Gastroesophageal sphincter (tissue), 4 donors: ENCODE measurements around the gene ILK. TPM values are rescaled to one million over a fixed set of nuclear protein-coding genes. Genes with fewer than 3 reads are reported as not detected.

Experiments used
- ATAC-seq: fragments of 150-250 bp; one replicate; pipeline ENCODE4 v1.9.1; 2016; ENCODE audit warnings: mild to moderate bottlenecking, moderate library complexity
- H3K27ac ChIP-seq, 4 donors: fragments of 200-600 bp; sonication (generic) in 3 of 4; 1 replicate in 3 of 4; 2 replicates in 1 of 4; pipeline ENCODE4 v1.5.1; 2016 to 2019
- H3K27me3 ChIP-seq: fragments of 200-600 bp; sonication (generic); one replicate; pipeline ENCODE4 v1.5.1; 2019
- H3K36me3 ChIP-seq, 2 donors: fragments of 200-600 bp; sonication (generic); one replicate each; pipeline ENCODE4 v1.5.1; 2019; ENCODE audit warnings: control low read depth in 1 of 2
- H3K4me1 ChIP-seq, 3 donors: fragments of 200-600 bp; sonication (generic); 1 replicate in 2 of 3; 2 replicates in 1 of 3; pipeline ENCODE4 v1.5.1; 2016 to 2019; ENCODE audit warnings: control low read depth in 2 of 3
- H3K4me3 ChIP-seq, 2 donors: fragments of 200-600 bp; sonication (generic); one replicate each; pipeline ENCODE4 v1.5.1; 2019; ENCODE audit warnings: mild to moderate bottlenecking in 1 of 2, moderate library complexity in 1 of 2
- H3K9me3 ChIP-seq, 3 donors: fragments of 200-600 bp; sonication (generic); one replicate each; pipeline ENCODE4 v1.5.1; 2017 to 2019; ENCODE audit warnings: control low read depth in 2 of 3
- CTCF ChIP-seq, 4 experiments: fragments of 200-600 bp in 2 of 4; fragments of 450-650 bp in 2 of 4; sonication (generic) in 1 of 4; IDR thresholded peaks; one replicate each; pipeline ENCODE4 v1.5.1; 2017 to 2019; ENCODE audit warnings: antibody characterized with exemption in 4 of 4, mild to moderate bottlenecking in 2 of 4, moderate library complexity in 2 of 4
- EP300 ChIP-seq: sonication (generic); formaldehyde crosslinking; IDR thresholded peaks from one replicate; pipeline ENCODE4 v1.6.1; 2017; ENCODE audit warnings: antibody characterized with exemption, mild to moderate bottlenecking
- POLR2A ChIP-seq, 2 donors: fragments of 450-650 bp; IDR thresholded peaks; one replicate each; pipeline ENCODE4 v1.6.1; 2017; ENCODE audit warnings: antibody characterized with exemption in 2 of 2, mild to moderate bottlenecking in 2 of 2, moderate library complexity in 1 of 2
- POLR2AphosphoS5 ChIP-seq: sonication (generic); formaldehyde crosslinking; IDR thresholded peaks from one replicate; pipeline ENCODE4 v1.6.1; 2017; ENCODE audit warnings: antibody characterized with exemption
- WGBS, 2 donors: methylation state at CpG; one replicate each; pipeline ENCODE4 v1.1.5; 2018; ENCODE audit warnings: low coverage in 1 of 2; 5-methylcytosine and 5-hydroxymethylcytosine counted together
- total RNA-seq, 4 donors: library from RNA; depleted of rRNA; stranded (reverse); fragments of >200 nt; gene quantifications; one replicate each; pipeline ENCODE4 v1.1.0, GENCODE V29; 2016

The ILK gene
- total RNA-seq, 4 donors from 2014 or later = 395 to 658 (median 466) TPM

GRCh38 chr11:6656936-6657335, 53.4 kb downstream of the ILK start:
- Histone ChIP-seq H3K4me3 (no peak overlapping the region), H3K9me3 (no peaks in the 10 kb centered on the region), H3K4me1 (peaks cover 0 to 48% (median 3%) of the 10 kb centered on the region in 3 donors), H3K36me3 (no peaks in the 10 kb centered on the region), H3K27ac (peak overlapping the region in 3 of 4 donors; percentile 4 to 86 (median 83)), H3K27me3 (no peaks in the 10 kb centered on the region)
- ATAC-seq = no peak
- 46 to 67% methylated on average over 3 to 5 of the region's 5 CpGs for WGBS, 2 donors
- no peak for TF ChIP-seq POLR2AphosphoS5
- TF ChIP-seq EP300 = no peak
- TF ChIP-seq POLR2A (IDR thresholded peaks at IDR 0.05) = no peak
- no peak for TF ChIP-seq CTCF (IDR thresholded peaks at IDR 0.05)

DNA sequence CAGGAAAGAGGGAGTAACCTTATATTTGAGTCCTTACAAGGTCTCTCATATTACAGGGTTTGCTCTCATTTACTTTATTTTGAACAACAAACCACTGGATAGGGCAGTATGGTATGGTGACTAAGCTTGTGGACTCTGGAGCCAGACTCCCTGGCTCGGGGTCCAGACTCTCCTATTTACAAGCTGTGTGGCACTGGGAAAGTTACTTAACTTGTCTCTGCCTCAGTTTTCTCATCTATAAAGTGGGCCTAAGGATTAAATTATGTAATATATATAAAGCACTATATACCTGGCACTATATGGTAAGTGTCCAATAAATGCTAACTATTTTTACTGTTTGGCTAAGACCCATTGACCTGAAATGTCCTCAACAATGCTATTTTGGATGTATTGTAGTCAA, 53.8 kb downstream of the ILK start:
- WGBS, 2 donors = 71 to 79% methylated on average over 1 of the region's 1 CpG
- TF ChIP-seq POLR2A (IDR thresholded peaks at IDR 0.05) = no peak
- no peaks in the 10 kb centered on the region for H3K36me3 ChIP-seq
- peaks cover 0 to 45% (median 3%) of the 10 kb centered on the region in 3 donors for H3K4me1 ChIP-seq
- no peak for ATAC-seq
- no peak overlapping the region for H3K27ac ChIP-seq
- H3K9me3 ChIP-seq = no peaks in the 10 kb centered on the region
- no peaks in the 10 kb centered on the region for H3K27me3 ChIP-seq
- H3K4me3 ChIP-seq = no peak overlapping the region

DNA sequence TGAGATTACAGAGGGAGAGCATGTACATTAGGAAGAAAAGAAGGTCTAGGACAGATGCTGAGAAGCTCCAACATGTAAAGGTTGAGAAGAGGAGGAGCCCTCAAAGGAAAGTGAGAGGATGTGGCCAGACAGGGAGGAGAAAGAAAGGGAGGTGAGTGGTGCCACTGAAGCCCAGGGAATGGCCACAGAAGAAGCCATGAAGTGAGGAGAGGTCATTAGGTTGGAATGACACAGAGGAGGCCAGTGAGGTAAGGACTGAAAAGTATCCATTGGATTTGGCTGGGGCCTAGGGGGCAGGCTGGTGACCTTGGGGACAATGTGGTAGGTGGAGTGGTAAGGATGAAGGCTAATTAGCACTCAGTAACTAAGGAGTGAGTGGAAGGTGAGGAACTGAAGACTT, 55.1 kb downstream of the ILK start:
- Histone ChIP-seq H3K36me3 (no peaks in the 10 kb centered on the region), H3K4me3 (no peak overlapping the region), H3K27me3 (no peaks in the 10 kb centered on the region), H3K27ac (no peak overlapping the region), H3K4me1 (peaks cover 0 to 32% (median 3%) of the 10 kb centered on the region in 3 donors), H3K9me3 (no peaks in the 10 kb centered on the region)
- ATAC-seq = no peak
- TF ChIP-seq POLR2A (IDR thresholded peaks at IDR 0.05) = no peak
- no peak for TF ChIP-seq CTCF (IDR thresholded peaks at IDR 0.05)
- TF ChIP-seq POLR2AphosphoS5 = no peak
- TF ChIP-seq EP300 = no peak

Other genes with a start within 250 kb of the ILK start
- gene SMPD1, start 213.3 kb upstream of the ILK start, total RNA-seq = 10 to 100 TPM; 26.6 to 37.8 (median 33.5) TPM
- 100 to 1,000 TPM in 1 of 4 donors, 10 to 100 TPM in 3; 55.9 to 149 (median 73.1) TPM for gene APBB1, start 184.7 kb upstream of the ILK start, total RNA-seq
- 1 to 10 TPM in 1 of 4 donors, under 1 TPM in 1, not detected in 2; 0.31 to 3.6 TPM for gene HPX, start 162.8 kb upstream of the ILK start, total RNA-seq
- gene TRIM3, start 129.8 kb upstream of the ILK start, total RNA-seq = 10 to 100 TPM; 19.9 to 31.7 (median 23.7) TPM
- 10 to 100 TPM; 35.7 to 55.1 (median 51.2) TPM for gene ARFIP2, start 122.4 kb upstream of the ILK start, total RNA-seq
- 10 to 100 TPM; 37.3 to 69.0 (median 47.0) TPM for gene TIMM10B, start 122.3 kb upstream of the ILK start, total RNA-seq
- 10 to 100 TPM in 2 of 4 donors, 1 to 10 TPM in 2; 2.9 to 20.9 (median 9.8) TPM for gene DNHD1, start 106.5 kb upstream of the ILK start, total RNA-seq
- gene RRP8, start 158 bp upstream of the ILK start, total RNA-seq = 10 to 100 TPM; 25.7 to 32.4 (median 28.1) TPM
- gene TAF10, start 8.4 kb downstream of the ILK start, total RNA-seq = 10 to 100 TPM; 21.7 to 41.1 (median 35.4) TPM
- gene TPP1, start 15.6 kb downstream of the ILK start, total RNA-seq = 10 to 100 TPM; 67.6 to 84.4 (median 76.9) TPM
- 10 to 100 TPM; 22.2 to 59.8 (median 37.8) TPM for gene DCHS1, start 52.0 kb downstream of the ILK start, total RNA-seq
- 10 to 100 TPM; 12.6 to 35.0 (median 18.6) TPM for gene MRPL17, start 79.6 kb downstream of the ILK start, total RNA-seq
- not detected for gene OR2AG2, start 168.2 kb downstream of the ILK start, total RNA-seq
- gene OR2AG1, start 179.2 kb downstream of the ILK start, total RNA-seq = not detected
- gene OR6A2, start 195.9 kb downstream of the ILK start, total RNA-seq = under 1 TPM in 2 of 4 donors, not detected in 2; 0.08 to 0.13 TPM
- not detected for gene OR10A5, start 241.9 kb downstream of the ILK start, total RNA-seq